Globus pallidus (tissue), 1 donor: Measurements from ENCODE around the gene ICAM2.
"Not testable (repeated sequence)": the region's sequence is repeated elsewhere in the genome, so short reads cannot be mapped to it uniquely, and the experiment has no call there.

Experiments
- DNase-seq: peaks from one replicate; pipeline ENCODE4 v3.0.0-alpha.2; 2015; ENCODE audit warnings: low spot score

ICAM2 gene

GRCh38 chr17:64042700-64043485 is 22.5 kb upstream of the ICAM2 start:
- no peak for DNase-seq

- DNase-seq, result no peak
These were observed 21.5 kb upstream of the ICAM2 start for GRCh38 chr17:64041912-64042311.

GRCh38 chr17:64040206-64040605 is 19.8 kb upstream of the ICAM2 start:
- DNase-seq, result no peak

- no peak for DNase-seq
These were observed 18.6 kb upstream of the ICAM2 start for GRCh38 chr17:64039106-64039400.

GRCh38 chr17:64038331-64039105 is 18.1 kb upstream of the ICAM2 start:
- no peak for DNase-seq

- no peak for DNase-seq
These were observed 17.4 kb upstream of the ICAM2 start for GRCh38 chr17:64037802-64038201.

- DNase-seq, result no peak
These were observed 16.7 kb upstream of the ICAM2 start for GRCh38 chr17:64037180-64037579.

- DNase-seq, result no peak
These were observed 15.9 kb upstream of the ICAM2 start for GRCh38 chr17:64036198-64036922.

- DNase-seq, result no peak
These were observed 11.6 kb upstream of the ICAM2 start for GRCh38 chr17:64032081-64032480.

- peak; percentile 62 for DNase-seq
These were observed 8.5 kb upstream of the ICAM2 start for GRCh38 chr17:64028874-64029464.

- DNase-seq, result peak; percentile 20
These were observed 5.4 kb upstream of the ICAM2 start for GRCh38 chr17:64025732-64026294.

- no peak for DNase-seq
These were observed 4.6 kb upstream of the ICAM2 start for GRCh38 chr17:64024781-64025731.

GRCh38 chr17:64024215-64024654 is 3.8 kb upstream of the ICAM2 start:
- DNase-seq, result no peak

- DNase-seq, result no peak
These were observed 2.2 kb upstream of the ICAM2 start for GRCh38 chr17:64022611-64023063.

- not testable (repeated sequence) for DNase-seq
These were observed 877 bp downstream of the ICAM2 start for GRCh38 chr17:64019551-64019961.

GRCh38 chr17:64017381-64017980 is 3.0 kb downstream of the ICAM2 start:
- DNase-seq, result no peak

- no peak for DNase-seq
These were observed 3.5 kb downstream of the ICAM2 start for GRCh38 chr17:64016974-64017373.

GRCh38 chr17:64016231-64016784 is 4.1 kb downstream of the ICAM2 start:
- DNase-seq, result no peak

GRCh38 chr17:64015447-64015846 is 5.0 kb downstream of the ICAM2 start:
- no peak for DNase-seq
